OCI-LY1 (cell line): ENCODE measurements around the gene XRCC4.

ENCODE experiments used
- H2AFZ ChIP-seq: fragments of 200-600 bp; sonication (generic), shearing (Covaris generic); 2 replicates; pipeline ENCODE4 v1.6.0; 2014; ENCODE audit warnings: antibody characterized with exemption, mild to moderate bottlenecking, low read length
- H3F3A ChIP-seq: fragments of 200-600 bp; sonication (generic), shearing (Covaris generic); 2 replicates; pipeline ENCODE4 v1.6.0; 2014; ENCODE audit warnings: mild to moderate bottlenecking, antibody characterized with exemption, low read length, moderate library complexity; ENCODE audit not compliant: insufficient read depth
- H3K27ac ChIP-seq: fragments of 200-600 bp; sonication (generic); 2 replicates; pipeline ENCODE4 v1.5.1; 2014; ENCODE audit warnings: low read length, mixed run types, mild to moderate bottlenecking, low read depth; ENCODE audit not compliant: poor library complexity, severe bottlenecking
- H3K27me3 ChIP-seq: fragments of 200-600 bp; sonication (generic); 2 replicates; pipeline ENCODE4 v1.6.0; 2014; ENCODE audit warnings: antibody characterized with exemption, mild to moderate bottlenecking, low read length, moderate library complexity; ENCODE audit not compliant: insufficient read depth
- H3K36me3 ChIP-seq: fragments of 200-600 bp; sonication (generic); 2 replicates; pipeline ENCODE4 v1.6.1; 2014; ENCODE audit warnings: mild to moderate bottlenecking, antibody characterized with exemption, low read length, moderate library complexity, mixed read lengths; ENCODE audit not compliant: insufficient read depth
- H3K4me1 ChIP-seq: fragments of 200-600 bp; sonication (generic); 2 replicates; pipeline ENCODE4 v1.5.1; 2014; ENCODE audit warnings: mild to moderate bottlenecking, low read length, moderate library complexity; ENCODE audit not compliant: insufficient read depth, severe bottlenecking
- H3K4me2 ChIP-seq: fragments of 200-600 bp; sonication (generic), shearing (Covaris generic); 2 replicates; pipeline ENCODE4 v1.6.1; 2014; ENCODE audit warnings: low read length
- H3K4me3 ChIP-seq: fragments of 200-600 bp; sonication (generic); 2 replicates; pipeline ENCODE4 v1.5.1; 2014; ENCODE audit warnings: low read length, low read depth, mild to moderate bottlenecking, mixed read lengths; ENCODE audit not compliant: poor library complexity, severe bottlenecking
- H3K79me2 ChIP-seq: fragments of 200-600 bp; shearing (Covaris generic); 2 replicates; pipeline ENCODE4 v1.6.1; 2016; ENCODE audit warnings: mixed run types, low read length, mixed read lengths; ENCODE audit not compliant: insufficient read depth
- H3K9ac ChIP-seq: fragments of 200-600 bp; sonication (generic), shearing (Covaris generic); 2 replicates; pipeline ENCODE4 v1.6.1; 2014; ENCODE audit warnings: mild to moderate bottlenecking, low read length, mixed read lengths
- H3K9me2 ChIP-seq: fragments of 200-600 bp; sonication (generic), shearing (Covaris generic); 2 replicates; pipeline ENCODE4 v1.6.1; 2014; ENCODE audit warnings: low read depth, mild to moderate bottlenecking, low read length, mixed read lengths
- H3K9me3 ChIP-seq: fragments of 200-600 bp; shearing (Covaris generic); 2 replicates; pipeline ENCODE4 v1.6.1; 2014; ENCODE audit warnings: low read length, mixed read lengths
- H4K20me1 ChIP-seq: fragments of 200-600 bp; sonication (generic), shearing (Covaris generic); 2 replicates; pipeline ENCODE4 v1.6.0; 2016; ENCODE audit warnings: mild to moderate bottlenecking, low read length; ENCODE audit not compliant: insufficient read depth
- EZH2 ChIP-seq: fragments of 200-600 bp; sonication (generic), shearing (Covaris generic); IDR thresholded peaks from 2 replicates; pipeline ENCODE4 v1.8.0; 2017; ENCODE audit warnings: borderline replicate concordance, mixed run types, mild to moderate bottlenecking, antibody characterized with exemption, low read length, moderate library complexity, mixed read lengths
- TF ChIP-seq, protein P1 (sequence below): fragments of 200-600 bp; sonication (generic), shearing (Covaris generic); IDR thresholded peaks from 2 replicates; pipeline ENCODE4 v1.5.1; 2017; ENCODE audit warnings: mild to moderate bottlenecking, antibody characterized with exemption, low read length, moderate library complexity, mixed read lengths

The XRCC4 gene

GRCh38 chr5:83172011-83172410 is 94.7 kb downstream of the XRCC4 start:
- H3K27me3 ChIP-seq = no peaks in the 10 kb centered on the region
- H3K36me3 ChIP-seq = no peaks in the 10 kb centered on the region
- H3K9me2 ChIP-seq = no peaks in the 10 kb centered on the region
- no peak overlapping the region for H2AFZ ChIP-seq
- H3K27ac ChIP-seq = no peak overlapping the region
- H3K4me1 ChIP-seq = no peaks in the 10 kb centered on the region
- no peak overlapping the region for H3K4me2 ChIP-seq
- H3K4me3 ChIP-seq = no peak overlapping the region
- no peaks in the 10 kb centered on the region for H3F3A ChIP-seq
- no peak overlapping the region for H3K9ac ChIP-seq
- H4K20me1 ChIP-seq = no peaks in the 10 kb centered on the region
- no peaks in the 10 kb centered on the region for H3K9me3 ChIP-seq
- TF ChIP-seq EZH2 = no peak
- TF ChIP-seq, protein P1, sequence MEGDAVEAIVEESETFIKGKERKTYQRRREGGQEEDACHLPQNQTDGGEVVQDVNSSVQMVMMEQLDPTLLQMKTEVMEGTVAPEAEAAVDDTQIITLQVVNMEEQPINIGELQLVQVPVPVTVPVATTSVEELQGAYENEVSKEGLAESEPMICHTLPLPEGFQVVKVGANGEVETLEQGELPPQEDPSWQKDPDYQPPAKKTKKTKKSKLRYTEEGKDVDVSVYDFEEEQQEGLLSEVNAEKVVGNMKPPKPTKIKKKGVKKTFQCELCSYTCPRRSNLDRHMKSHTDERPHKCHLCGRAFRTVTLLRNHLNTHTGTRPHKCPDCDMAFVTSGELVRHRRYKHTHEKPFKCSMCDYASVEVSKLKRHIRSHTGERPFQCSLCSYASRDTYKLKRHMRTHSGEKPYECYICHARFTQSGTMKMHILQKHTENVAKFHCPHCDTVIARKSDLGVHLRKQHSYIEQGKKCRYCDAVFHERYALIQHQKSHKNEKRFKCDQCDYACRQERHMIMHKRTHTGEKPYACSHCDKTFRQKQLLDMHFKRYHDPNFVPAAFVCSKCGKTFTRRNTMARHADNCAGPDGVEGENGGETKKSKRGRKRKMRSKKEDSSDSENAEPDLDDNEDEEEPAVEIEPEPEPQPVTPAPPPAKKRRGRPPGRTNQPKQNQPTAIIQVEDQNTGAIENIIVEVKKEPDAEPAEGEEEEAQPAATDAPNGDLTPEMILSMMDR = no peak
- H3K79me2 ChIP-seq = no peaks in the 10 kb centered on the region

DNA sequence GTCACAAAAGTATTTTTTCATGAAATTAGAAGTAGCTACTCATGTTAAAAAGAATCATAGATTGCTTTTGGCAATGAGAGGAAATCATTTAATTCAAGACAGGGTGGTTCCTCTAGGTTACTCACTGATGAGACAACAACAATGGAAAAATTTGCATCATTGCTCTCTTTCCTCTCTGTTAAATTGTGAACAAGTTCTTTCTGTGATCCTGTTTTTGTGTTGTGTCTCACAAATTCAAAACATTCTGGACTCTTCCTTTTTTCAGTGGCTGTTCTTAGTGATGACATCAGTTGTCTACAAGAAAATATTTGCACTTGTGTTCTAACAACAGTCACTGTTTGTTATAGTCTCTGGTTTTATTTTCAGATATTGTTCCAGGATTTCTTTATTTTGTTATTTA is 95.3 kb downstream of the XRCC4 start:
- Histone ChIP-seq H3K9me2 (no peaks in the 10 kb centered on the region), H3K27me3 (no peaks in the 10 kb centered on the region), H3K36me3 (no peaks in the 10 kb centered on the region), H3K4me2 (no peak overlapping the region), H3F3A (no peaks in the 10 kb centered on the region), H3K9ac (no peak overlapping the region), H3K4me1 (no peaks in the 10 kb centered on the region), H3K9me3 (no peaks in the 10 kb centered on the region), H4K20me1 (no peaks in the 10 kb centered on the region), H3K4me3 (no peak overlapping the region), H2AFZ (no peak overlapping the region), H3K27ac (no peak overlapping the region), H3K79me2 (no peaks in the 10 kb centered on the region)
- no peak for TF ChIP-seq EZH2
- TF ChIP-seq, protein P1 = no peak

- Histone ChIP-seq H3F3A (no peaks in the 10 kb centered on the region), H3K9me2 (no peaks in the 10 kb centered on the region), H3K4me2 (no peak overlapping the region), H3K4me3 (no peak overlapping the region), H3K9me3 (no peaks in the 10 kb centered on the region), H3K27me3 (no peaks in the 10 kb centered on the region), H3K36me3 (no peaks in the 10 kb centered on the region), H3K4me1 (no peaks in the 10 kb centered on the region), H4K20me1 (no peaks in the 10 kb centered on the region), H3K79me2 (no peaks in the 10 kb centered on the region), H3K9ac (no peak overlapping the region), H2AFZ (no peak overlapping the region), H3K27ac (no peak overlapping the region)
- TF ChIP-seq, protein P1 = no peak
- no peak for TF ChIP-seq EZH2
These were observed 96.5 kb downstream of the XRCC4 start for GRCh38 chr5:83173826-83174225.
